Measurements from ENCODE around the gene PIK3R5.
"Not testable (repeated sequence)": the region's sequence is repeated elsewhere in the genome, so short reads cannot be mapped to it uniquely, and the experiment has no call there.

- not testable (repeated sequence) for TF ChIP-seq CTCF (conservative IDR thresholded peaks at IDR 0.05 in 1 of 2, IDR thresholded peaks at IDR 0.05 in 1 of 2; ENCODE audit: low read depth in 1 of 2, low read length in 2 of 2); EZH2 (IDR thresholded peaks at IDR 0.05; ENCODE audit: low read length, missing control alignments)
These were observed 80.1 kb downstream of the PIK3R5 start for GRCh38 chr17:8885163-8885966.

All from fibroblast of lung (primary cell).